ENCODE results near the gene MYRF. TPM values are rescaled to one million over a fixed set of nuclear protein-coding genes. Genes with fewer than 3 reads are reported as not detected.
A peak's percentile ranks its signal among the peaks of the same experiment; 100 is the strongest.

MYRF gene
- total and polyA plus RNA-seq, 2 of the 13 experiments (the other 11 are each of a cell fraction or from before 2014, with no cell fraction given): 10.2 to 25.9 TPM

- TF ChIP-seq MEIS1 (CRISPR knock-in tag; IDR thresholded peaks at IDR 0.05; ENCODE audit: borderline replicate concordance): no peak
- no peak for TF ChIP-seq NFIB (CRISPR knock-in tag; IDR thresholded peaks at IDR 0.05; ENCODE audit: borderline replicate concordance)
Measured at GRCh38 chr11:61712314-61712713, 40.1 kb upstream of the MYRF start (continued).

GRCh38 chr11:61712846-61713245, 39.6 kb upstream of the MYRF start:
- Histone ChIP-seq H4K20me1 (ENCODE audit: insufficient read depth, low read length) (no peaks in the 10 kb centered on the region), H3K36me3 (replicated peaks in 1 of 2; ENCODE audit: control insufficient read depth in 1 of 2, insufficient read depth in 2 of 2, low read length in 2 of 2) (peaks cover 0 to 8% of the 10 kb centered on the region in 2 experiments; a peak in 4 of 5 replicates), H3K9me3 (ENCODE audit: low read length) (no peaks in the 10 kb centered on the region), H3K27me3 (ENCODE audit: control insufficient read depth in 1 of 2, insufficient read depth in 2 of 2, low read length in 2 of 2) (no peaks in the 10 kb centered on the region), H3K79me2 (ENCODE audit: insufficient read depth, low read length) (peaks cover 5% of the 10 kb centered on the region), H3K9ac (ENCODE audit: insufficient read depth, low read depth, low read length) (no peak overlapping the region), H3K4me2 (ENCODE audit: low read depth, low read length) (no peak overlapping the region), H2AFZ (ENCODE audit: low read length) (no peak overlapping the region), H3K4me1 (ENCODE audit: insufficient read depth, low read length) (peaks cover 19% of the 10 kb centered on the region), H3K27ac (ENCODE audit: extremely low read length, insufficient read depth, low read length) (no peak overlapping the region), H3K4me3 (replicated peaks in 1 of 3; ENCODE audit: insufficient read depth in 1 of 3, low read depth in 2 of 3, low read length in 3 of 3) (no peak overlapping the region)
- WGBS (ENCODE audit: low lambda C conversion rate): 96% methylated on average over 6 of the region's 6 CpGs
- no peak for TF ChIP-seq ZFP1 (CRISPR knock-in tag; IDR thresholded peaks at IDR 0.05)
- peak; percentile 89 for TF ChIP-seq ZNF629 (CRISPR knock-in tag; conservative IDR thresholded peaks at IDR 0.05)
- FAIRE-seq: no peak
- ChIA-PET CTCF (ENCODE audit: low intra/inter-chr PET ratio, low total read pairs) (no interaction called here), POLR2A (no interaction called here)
- in situ Hi-C loops (cut with HindIII; ENCODE audit: extremely low pct_ligation_motif_present, low pct_unique_long_range_greater_than_20kb): no loop called here
- no TSS peak for BruUV-seq (replicated peaks)
- ATAC-seq: no peak
- intact Hi-C loops (cut with micrococcal nuclease; ENCODE audit: unreplicated experiment): no loop called here
- DNase-seq (ENCODE audit: low spot score): no peak

- ATAC-seq (no peak), FAIRE-seq (no peak), DNase-seq (ENCODE audit: low spot score) (no peak)
- Histone ChIP-seq H3K9ac (ENCODE audit: insufficient read depth, low read depth, low read length) (no peak overlapping the region), H3K36me3 (replicated peaks in 1 of 2; ENCODE audit: control insufficient read depth in 1 of 2, insufficient read depth in 2 of 2, low read length in 2 of 2) (peaks cover 0 to 8% of the 10 kb centered on the region in 2 experiments; a peak in 4 of 5 replicates), H3K27ac (ENCODE audit: extremely low read length, insufficient read depth, low read length) (no peak overlapping the region), H3K4me2 (ENCODE audit: low read depth, low read length) (no peak overlapping the region), H4K20me1 (ENCODE audit: insufficient read depth, low read length) (no peaks in the 10 kb centered on the region), H3K27me3 (ENCODE audit: control insufficient read depth in 1 of 2, insufficient read depth in 2 of 2, low read length in 2 of 2) (no peaks in the 10 kb centered on the region), H3K9me3 (ENCODE audit: low read length) (no peaks in the 10 kb centered on the region), H2AFZ (ENCODE audit: low read length) (no peak overlapping the region), H3K4me1 (ENCODE audit: insufficient read depth, low read length) (peaks cover 19% of the 10 kb centered on the region), H3K4me3 (replicated peaks in 1 of 3; ENCODE audit: insufficient read depth in 1 of 3, low read depth in 2 of 3, low read length in 3 of 3) (no peak overlapping the region), H3K79me2 (ENCODE audit: insufficient read depth, low read length) (peaks cover 5% of the 10 kb centered on the region)
- no TSS peak for BruUV-seq (replicated peaks)
- 100% methylated on average over 2 of the region's 9 CpGs for WGBS (ENCODE audit: low lambda C conversion rate)
- ChIA-PET POLR2A (no interaction called here), CTCF (ENCODE audit: low intra/inter-chr PET ratio, low total read pairs) (no interaction called here)
- intact Hi-C loops (cut with micrococcal nuclease; ENCODE audit: unreplicated experiment): no loop called here
- in situ Hi-C loops (cut with HindIII; ENCODE audit: extremely low pct_ligation_motif_present, low pct_unique_long_range_greater_than_20kb): no loop called here
- TF ChIP-seq ZNF775 (CRISPR knock-in tag; IDR thresholded peaks at IDR 0.05; ENCODE audit: borderline replicate concordance) (no peak), CCAR2 (optimal IDR thresholded peaks at IDR 0.05; ENCODE audit: low read depth, low read length) (no peak), ZFP90 (CRISPR knock-in tag; IDR thresholded peaks at IDR 0.05; ENCODE audit: borderline replicate concordance) (no peak), TBL1XR1 (IDR thresholded peaks at IDR 0.05; ENCODE audit: borderline replicate concordance, low read length, partially characterized antibody) (no peak), ZNF329 (CRISPR knock-in tag; IDR thresholded peaks at IDR 0.05; ENCODE audit: low read depth) (no peak), DR1 (CRISPR knock-in tag; IDR thresholded peaks at IDR 0.05) (no peak), ERF (CRISPR knock-in tag; IDR thresholded peaks at IDR 0.05) (no peak), RXRA (CRISPR knock-in tag; IDR thresholded peaks at IDR 0.05) (no peak), RORA (CRISPR knock-in tag; IDR thresholded peaks at IDR 0.05) (no peak), PHB2 (IDR thresholded peaks at IDR 0.05; ENCODE audit: partially characterized antibody) (no peak), ZNF44 (CRISPR knock-in tag; IDR thresholded peaks at IDR 0.05) (no peak), ZNF747 (CRISPR knock-in tag; IDR thresholded peaks at IDR 0.05; ENCODE audit: borderline replicate concordance) (no peak), ZNF263 (CRISPR knock-in tag; IDR thresholded peaks at IDR 0.05) (no peak), ZNF891 (CRISPR knock-in tag; IDR thresholded peaks at IDR 0.05) (no peak), ADNP (CRISPR knock-in tag; IDR thresholded peaks at IDR 0.05) (no peak), ZNF256 (CRISPR knock-in tag; conservative IDR thresholded peaks at IDR 0.05) (no peak), ZNF264 (CRISPR knock-in tag; IDR thresholded peaks at IDR 0.05) (no peak), CENPT (CRISPR knock-in tag; IDR thresholded peaks at IDR 0.05; ENCODE audit: low read depth) (no peak)
Measured at GRCh38 chr11:61713464-61713863, 39.0 kb upstream of the MYRF start.

Measured in HepG2 (cell line).